PC-3 (cell line): ENCODE results near the gene THEM4. TPM values are rescaled to one million over a fixed set of nuclear protein-coding genes. Genes with fewer than 3 reads are reported as not detected.

ENCODE experiments used
- ATAC-seq: fragments of 200-7000 bp; cut with Tn5 transposase; 2 replicates; pipeline ENCODE4 v1.9.1; 2020; ENCODE audit warnings: mild to moderate bottlenecking, moderate library complexity
- BruUV-seq: library from RNA; stranded (reverse); fragments of 400-500 nt; replicated peaks from 2 replicates; lab custom pipeline; 2021; lab: Mats Ljungman, UMichigan
- CTCF ChIA-PET: fragments of 300-600 bp; sonication (Branson Sonifier 250); formaldehyde crosslinking; loops from one replicate; lab custom pipeline; 2022; ENCODE audit warnings: antibody characterized with exemption; lab: Charles Lee
- POLR2A ChIA-PET: fragments of 300-600 bp; sonication (Branson Sonifier 250); formaldehyde crosslinking; loops from one replicate; lab custom pipeline; 2022; ENCODE audit warnings: antibody characterized with exemption; ENCODE audit not compliant: unreplicated experiment; lab: Charles Lee
- DNase-seq: peaks from one replicate; pipeline ENCODE4 v3.0.0-alpha.2; 2015
- H2AFZ ChIP-seq: fragments of 300-600 bp; sonication (generic); 2 replicates; pipeline ENCODE4 v1.6.0; 2016; ENCODE audit warnings: antibody characterized with exemption, low read length
- H3F3A ChIP-seq: fragments of 300-600 bp; sonication (generic); one replicate; pipeline ENCODE4 v1.6.0; 2017; ENCODE audit warnings: antibody characterized with exemption, low read length, control low read depth, mild to moderate bottlenecking; ENCODE audit not compliant: unreplicated experiment
- H3K27ac ChIP-seq: fragments of 300-600 bp; sonication (generic); 2 replicates; pipeline ENCODE4 v1.5.1; 2016; ENCODE audit warnings: mild to moderate bottlenecking, low read length
- H3K27me3 ChIP-seq: fragments of 300-600 bp; sonication (generic); 2 replicates; pipeline ENCODE4 v1.6.1; 2016; ENCODE audit warnings: low read length, mixed read lengths
- H3K36me3 ChIP-seq: fragments of 300-600 bp; sonication (generic); 2 replicates; pipeline ENCODE4 v1.6.1; 2016; ENCODE audit warnings: low read depth, mixed run types, low read length, mixed read lengths
- H3K4me1 ChIP-seq: fragments of 300-600 bp; sonication (generic); 2 replicates; pipeline ENCODE4 v1.5.1; 2016; ENCODE audit warnings: low read length; ENCODE audit not compliant: insufficient read depth
- H3K4me2 ChIP-seq: fragments of 300-600 bp; sonication (generic); 2 replicates; pipeline ENCODE4 v1.6.0; 2016; ENCODE audit warnings: low read length
- H3K4me3 ChIP-seq: fragments of 300-600 bp; sonication (generic); 2 replicates; pipeline ENCODE4 v1.5.1; 2016; ENCODE audit warnings: mild to moderate bottlenecking, low read length, mixed read lengths
- H3K79me2 ChIP-seq: fragments of 300-600 bp; sonication (generic); 2 replicates; pipeline ENCODE4 v1.6.1; 2017; ENCODE audit warnings: low read length, mixed read lengths
- H3K9ac ChIP-seq: fragments of 300-600 bp; sonication (generic); 2 replicates; pipeline ENCODE4 v1.6.0; 2016; ENCODE audit warnings: mild to moderate bottlenecking, low read length
- H3K9me2 ChIP-seq: fragments of 300-600 bp; sonication (generic); replicated peaks from 2 replicates; pipeline ENCODE4 v1.6.1; 2016; ENCODE audit warnings: mixed run types, low read length, mixed read lengths
- H3K9me3 ChIP-seq: fragments of 300-600 bp; sonication (generic); 2 replicates; pipeline ENCODE4 v1.6.1; 2016; ENCODE audit warnings: low read length, mixed read lengths
- H4K20me1 ChIP-seq: fragments of 300-600 bp; sonication (generic); 2 replicates; pipeline ENCODE4 v1.6.1; 2016; ENCODE audit warnings: low read length, mixed read lengths
- EZH2 ChIP-seq: fragments of 300-600 bp; sonication (generic); IDR thresholded peaks from one replicate; pipeline ENCODE4 v1.6.1; 2017; ENCODE audit warnings: antibody characterized with exemption, mild to moderate bottlenecking, low read length; ENCODE audit not compliant: unreplicated experiment
- EZH2phosphoT487 ChIP-seq: fragments of 300-600 bp; sonication (generic); IDR thresholded peaks from 2 replicates; pipeline ENCODE4 v1.6.1; 2018; ENCODE audit warnings: mild to moderate bottlenecking, antibody characterized with exemption, low read length, borderline replicate concordance
- intact Hi-C: fragments of 100-400 bp; cut with micrococcal nuclease; formaldehyde crosslinking; loops from 2 replicates; pipeline ENCODE4 v1.9.0; 2023
- total RNA-seq: library from RNA; depleted of rRNA; stranded (reverse); fragments of >200 nt; gene quantifications from 2 replicates; pipeline ENCODE4 v1.2.3, GENCODE V29; 2014
- TF ChIP-seq, protein P1 (sequence below): fragments of 300-600 bp; sonication (generic); conservative IDR thresholded peaks from 2 replicates; pipeline ENCODE4 v1.5.1; 2017; ENCODE audit warnings: antibody characterized with exemption, low read depth, mild to moderate bottlenecking, low read length

The THEM4 gene
- total RNA-seq, 1 experiment from 2014 or later, result 18.1 TPM

DNA sequence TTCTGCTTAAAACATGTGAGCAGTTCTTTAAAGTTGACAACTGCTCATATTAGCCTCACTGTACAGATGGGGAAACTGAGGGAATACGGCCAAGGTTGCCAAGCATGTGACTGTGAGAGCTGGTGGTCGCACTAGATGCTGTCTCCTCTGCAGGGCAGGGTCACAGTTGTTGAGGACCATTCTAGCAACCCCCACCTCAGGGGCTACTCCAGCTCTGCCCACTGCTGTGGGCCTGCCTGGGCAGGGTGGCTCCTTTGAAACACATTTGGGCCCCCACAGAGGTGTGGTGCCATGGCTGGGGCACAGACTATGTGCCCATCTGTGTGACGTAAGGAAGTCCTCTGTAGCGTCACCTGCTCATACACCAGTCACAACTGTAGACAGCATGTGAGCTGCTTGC is 56.6 kb downstream of the THEM4 start:
- ATAC-seq, result no peak
- Histone ChIP-seq H3K4me2 (no peak overlapping the region), H3F3A (no peaks in the 10 kb centered on the region), H3K4me1 (no peaks in the 10 kb centered on the region), H3K27ac (no peak overlapping the region), H2AFZ (no peak overlapping the region), H4K20me1 (no peaks in the 10 kb centered on the region), H3K9me3 (no peaks in the 10 kb centered on the region), H3K79me2 (no peaks in the 10 kb centered on the region), H3K27me3 (peaks cover 18% of the 10 kb centered on the region), H3K9ac (no peak overlapping the region), H3K4me3 (no peak overlapping the region), H3K36me3 (no peaks in the 10 kb centered on the region), H3K9me2 (no peaks in the 10 kb centered on the region)
- TF ChIP-seq, protein P1, sequence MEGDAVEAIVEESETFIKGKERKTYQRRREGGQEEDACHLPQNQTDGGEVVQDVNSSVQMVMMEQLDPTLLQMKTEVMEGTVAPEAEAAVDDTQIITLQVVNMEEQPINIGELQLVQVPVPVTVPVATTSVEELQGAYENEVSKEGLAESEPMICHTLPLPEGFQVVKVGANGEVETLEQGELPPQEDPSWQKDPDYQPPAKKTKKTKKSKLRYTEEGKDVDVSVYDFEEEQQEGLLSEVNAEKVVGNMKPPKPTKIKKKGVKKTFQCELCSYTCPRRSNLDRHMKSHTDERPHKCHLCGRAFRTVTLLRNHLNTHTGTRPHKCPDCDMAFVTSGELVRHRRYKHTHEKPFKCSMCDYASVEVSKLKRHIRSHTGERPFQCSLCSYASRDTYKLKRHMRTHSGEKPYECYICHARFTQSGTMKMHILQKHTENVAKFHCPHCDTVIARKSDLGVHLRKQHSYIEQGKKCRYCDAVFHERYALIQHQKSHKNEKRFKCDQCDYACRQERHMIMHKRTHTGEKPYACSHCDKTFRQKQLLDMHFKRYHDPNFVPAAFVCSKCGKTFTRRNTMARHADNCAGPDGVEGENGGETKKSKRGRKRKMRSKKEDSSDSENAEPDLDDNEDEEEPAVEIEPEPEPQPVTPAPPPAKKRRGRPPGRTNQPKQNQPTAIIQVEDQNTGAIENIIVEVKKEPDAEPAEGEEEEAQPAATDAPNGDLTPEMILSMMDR, result no peak
- TF ChIP-seq EZH2 (no peak), EZH2phosphoT487 (no peak)
- no TSS peak for BruUV-seq
- no peak for DNase-seq
- intact Hi-C loops, result no loop called here
- ChIA-PET CTCF (no interaction called here), POLR2A (no interaction called here)

DNA sequence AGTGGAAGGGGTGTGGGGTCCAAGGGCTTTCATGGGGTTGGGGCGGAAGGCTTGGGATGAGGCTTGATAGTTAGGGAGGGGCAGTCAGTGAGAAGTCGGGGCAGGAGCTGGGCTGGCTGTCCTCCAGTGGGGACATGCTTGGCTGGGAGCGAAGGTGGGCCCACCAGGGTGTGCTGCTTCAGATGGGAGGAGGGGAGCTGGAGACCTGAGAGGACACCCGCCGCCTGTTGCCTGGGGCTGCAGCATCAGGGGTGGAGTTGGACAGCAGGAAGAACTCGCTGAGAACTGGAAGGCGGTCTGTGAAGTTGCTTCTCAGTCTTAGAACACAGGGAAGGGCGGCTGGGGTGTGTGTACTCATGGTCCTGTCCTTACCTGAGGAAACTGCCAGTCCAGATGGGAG is 57.4 kb downstream of the THEM4 start:
- Histone ChIP-seq H2AFZ (no peak overlapping the region), H3K9me3 (no peaks in the 10 kb centered on the region), H3K4me3 (no peak overlapping the region), H3K27ac (no peak overlapping the region), H3K27me3 (peaks cover 18% of the 10 kb centered on the region), H3F3A (no peaks in the 10 kb centered on the region), H3K9ac (no peak overlapping the region), H3K9me2 (no peaks in the 10 kb centered on the region), H3K4me1 (peaks cover under 1% of the 10 kb centered on the region; the same call in 1 of the 2 replicates), H3K4me2 (no peak overlapping the region), H3K79me2 (no peaks in the 10 kb centered on the region), H3K36me3 (no peaks in the 10 kb centered on the region), H4K20me1 (no peaks in the 10 kb centered on the region)
- ChIA-PET CTCF (no interaction called here), POLR2A (no interaction called here)
- TF ChIP-seq EZH2phosphoT487 (no peak), EZH2 (no peak)
- TF ChIP-seq, protein P1, result no peak
- ATAC-seq (no peak), DNase-seq (no peak)
- no TSS peak for BruUV-seq
- intact Hi-C loops, result no loop called here

DNA sequence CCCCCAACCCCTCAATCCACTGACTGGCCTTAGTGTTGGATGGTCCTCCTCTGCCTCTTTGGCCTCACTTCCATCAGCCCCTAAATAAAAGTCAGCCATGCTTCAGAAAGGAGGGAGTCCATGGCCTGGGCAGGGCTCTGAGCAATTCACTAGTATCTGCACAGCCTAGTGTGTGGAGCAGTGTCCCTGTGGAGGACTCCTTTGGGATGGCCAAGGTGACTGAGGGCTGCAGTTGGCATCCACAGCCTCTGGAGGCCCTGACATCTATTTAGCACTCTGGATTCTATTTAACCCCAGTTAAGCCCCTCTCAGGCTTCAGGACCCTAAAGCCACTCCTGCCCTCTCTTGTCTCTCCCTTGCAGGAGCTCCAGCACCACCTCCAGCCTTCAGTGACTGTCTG is 59.4 kb downstream of the THEM4 start:
- Histone ChIP-seq H3K4me2 (no peak overlapping the region), H4K20me1 (no peaks in the 10 kb centered on the region), H3K4me3 (no peak overlapping the region), H3K9me2 (no peaks in the 10 kb centered on the region), H3K9me3 (no peaks in the 10 kb centered on the region), H3K27me3 (peaks cover 18% of the 10 kb centered on the region), H3K27ac (no peak overlapping the region), H3K9ac (no peak overlapping the region), H3K4me1 (peaks cover 11% of the 10 kb centered on the region), H3K79me2 (no peaks in the 10 kb centered on the region), H2AFZ (no peak overlapping the region), H3F3A (no peaks in the 10 kb centered on the region), H3K36me3 (no peaks in the 10 kb centered on the region)
- ChIA-PET POLR2A (no interaction called here), CTCF (no interaction called here)
- TF ChIP-seq, protein P1, result no peak
- no peak for TF ChIP-seq EZH2
- TF ChIP-seq EZH2phosphoT487, result no peak
- BruUV-seq, result no TSS peak
- intact Hi-C loops, result loop anchor here (5.0 kb wide), 1 partner anchor 152 kb away; no protein-coding TSS in a partner anchor
- no peak for ATAC-seq
- no peak for DNase-seq
